ENCODE measurements around the gene CPT1A. TPM values are rescaled to one million over a fixed set of nuclear protein-coding genes. Genes with fewer than 3 reads are reported as not detected.

CPT1A gene
- polyA plus RNA-seq, 1 of the 3 experiments (the other 2 are of a cell fraction), result 31.2 TPM

DNA sequence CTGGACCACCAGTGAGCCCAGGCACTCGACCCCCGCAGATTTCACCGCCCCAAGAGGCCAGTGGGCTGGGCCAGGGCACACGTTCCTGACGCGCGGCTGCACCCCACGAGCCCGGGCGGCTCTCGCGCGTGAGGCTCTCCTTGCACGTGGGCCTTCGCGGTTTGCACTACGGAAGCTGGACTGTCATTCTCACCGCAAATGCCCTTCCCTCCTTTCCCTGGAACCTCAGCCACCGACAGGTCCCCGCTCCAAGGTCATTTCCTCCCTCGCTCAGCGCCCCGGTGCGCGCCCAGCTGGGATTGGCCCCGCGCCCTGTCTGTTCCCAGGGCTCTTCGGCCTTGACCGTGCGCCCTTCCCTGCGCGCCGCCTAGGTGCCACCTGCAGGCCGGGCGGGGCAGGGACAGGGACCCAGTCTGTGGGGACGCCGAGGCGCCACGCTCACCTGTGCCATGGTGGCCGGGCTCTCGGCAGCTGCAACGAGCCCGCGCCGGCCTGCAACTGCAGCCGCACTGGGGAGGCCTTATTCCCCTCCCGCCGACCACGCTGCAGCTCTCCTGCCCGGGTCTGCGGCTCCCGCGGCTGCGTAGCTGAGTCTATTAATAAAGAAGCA is 2.1 kb upstream of the CPT1A start:
- 92% methylated on average over 24 of the region's 54 CpGs for WGBS (ENCODE audit: low lambda C conversion rate)
- ChIA-PET CTCF (interaction anchor here (2.4 kb wide), 1 partner anchor 47 kb away, joined by 12 read pairs; no protein-coding TSS in a partner anchor), POLR2A (no interaction called here)
- Histone ChIP-seq H4K20me1 (ENCODE audit: insufficient read depth) (no peaks in the 10 kb centered on the region), H3K9me3 (no peaks in the 10 kb centered on the region), H3K9me2 (no peaks in the 10 kb centered on the region), H2AFZ (ENCODE audit: low read depth) (no peak overlapping the region), H3K4me1 (ENCODE audit: control insufficient read depth in 1 of 2, insufficient read depth in 2 of 2, low read depth in 1 of 2, low read length in 1 of 2) (peaks cover 11 to 12% of the 10 kb centered on the region in 2 experiments; a peak in 3 of 4 replicates), H3K9ac (no peak overlapping the region), H3K4me2 (no peak overlapping the region), H3K27me3 (ENCODE audit: insufficient read depth) (no peaks in the 10 kb centered on the region), H3K27ac (ENCODE audit: low read depth in 2 of 2, low read length in 1 of 2) (no peak overlapping the region), H3K4me3 (ENCODE audit: low read depth in 2 of 2, low read length in 1 of 2) (no peak overlapping the region), H3K36me3 (replicated peaks in 1 of 2; ENCODE audit: control insufficient read depth in 1 of 2, insufficient read depth in 2 of 2, low read length in 1 of 2) (no peaks in the 10 kb centered on the region), H3F3A (replicated peaks; ENCODE audit: insufficient read depth) (peaks cover 21% of the 10 kb centered on the region), H3K79me2 (ENCODE audit: insufficient read depth) (peaks cover 18% of the 10 kb centered on the region)
- TF ChIP-seq USF2 (IDR thresholded peaks at IDR 0.05; ENCODE audit: borderline replicate concordance, low read depth, low read length) (no peak), RAD21 (IDR thresholded peaks at IDR 0.05; ENCODE audit: low read length) (no peak), IRF3 (IDR thresholded peaks at IDR 0.05; ENCODE audit: low read depth, low read length) (no peak), YY1 (IDR thresholded peaks at IDR 0.05; ENCODE audit: low read depth) (no peak)
- no peak for DNase-seq

DNA sequence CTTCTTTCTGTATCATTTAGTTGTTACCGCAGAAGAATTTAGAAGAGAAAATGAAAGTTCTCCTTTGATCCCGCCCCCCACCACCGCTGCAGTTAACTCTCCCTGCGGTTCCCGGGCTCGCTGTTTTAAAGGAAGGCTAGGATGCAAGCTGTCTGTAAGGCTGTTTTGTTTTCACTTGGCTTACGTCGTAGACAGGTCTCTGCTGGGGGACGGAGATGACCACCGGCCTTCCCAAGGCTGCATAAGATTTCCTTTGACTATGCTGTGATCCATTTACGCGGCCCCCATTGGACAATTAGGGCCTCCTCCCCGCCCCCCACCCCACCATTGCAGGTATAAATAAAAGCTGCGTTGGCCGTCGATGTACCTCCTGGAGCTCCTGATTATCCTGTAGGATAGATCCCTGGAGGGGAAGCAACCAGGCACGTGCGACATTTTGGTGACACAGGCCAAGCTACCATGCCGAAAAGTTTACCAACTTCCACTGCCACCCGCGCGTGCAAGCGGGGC is 1.4 kb upstream of the CPT1A start:
- Histone ChIP-seq H3K36me3 (replicated peaks in 1 of 2; ENCODE audit: control insufficient read depth in 1 of 2, insufficient read depth in 2 of 2, low read length in 1 of 2) (no peaks in the 10 kb centered on the region), H3K4me3 (ENCODE audit: low read depth in 2 of 2, low read length in 1 of 2) (no peak overlapping the region), H3K9me2 (no peaks in the 10 kb centered on the region), H3F3A (replicated peaks; ENCODE audit: insufficient read depth) (peaks cover 28% of the 10 kb centered on the region), H2AFZ (ENCODE audit: low read depth) (no peak overlapping the region), H3K9ac (no peak overlapping the region), H4K20me1 (ENCODE audit: insufficient read depth) (no peaks in the 10 kb centered on the region), H3K9me3 (no peaks in the 10 kb centered on the region), H3K79me2 (ENCODE audit: insufficient read depth) (peaks cover 23% of the 10 kb centered on the region), H3K27ac (ENCODE audit: low read depth in 2 of 2, low read length in 1 of 2) (no peak overlapping the region), H3K4me1 (ENCODE audit: control insufficient read depth in 1 of 2, insufficient read depth in 2 of 2, low read depth in 1 of 2, low read length in 1 of 2) (peaks cover 18 to 19% of the 10 kb centered on the region in 2 experiments), H3K4me2 (no peak overlapping the region), H3K27me3 (ENCODE audit: insufficient read depth) (no peaks in the 10 kb centered on the region)
- POLR2A ChIA-PET, result no interaction called here
- no peak for DNase-seq
- 97% methylated on average over 23 of the region's 23 CpGs for WGBS (ENCODE audit: low lambda C conversion rate)
- CTCF ChIA-PET, result interaction anchor here (0.5 to 2.4 kb wide), 3 partner anchors 45 to 196 kb away, joined by 3 to 12 read pairs (median 3); no protein-coding TSS in a partner anchor
- TF ChIP-seq, protein P1, sequence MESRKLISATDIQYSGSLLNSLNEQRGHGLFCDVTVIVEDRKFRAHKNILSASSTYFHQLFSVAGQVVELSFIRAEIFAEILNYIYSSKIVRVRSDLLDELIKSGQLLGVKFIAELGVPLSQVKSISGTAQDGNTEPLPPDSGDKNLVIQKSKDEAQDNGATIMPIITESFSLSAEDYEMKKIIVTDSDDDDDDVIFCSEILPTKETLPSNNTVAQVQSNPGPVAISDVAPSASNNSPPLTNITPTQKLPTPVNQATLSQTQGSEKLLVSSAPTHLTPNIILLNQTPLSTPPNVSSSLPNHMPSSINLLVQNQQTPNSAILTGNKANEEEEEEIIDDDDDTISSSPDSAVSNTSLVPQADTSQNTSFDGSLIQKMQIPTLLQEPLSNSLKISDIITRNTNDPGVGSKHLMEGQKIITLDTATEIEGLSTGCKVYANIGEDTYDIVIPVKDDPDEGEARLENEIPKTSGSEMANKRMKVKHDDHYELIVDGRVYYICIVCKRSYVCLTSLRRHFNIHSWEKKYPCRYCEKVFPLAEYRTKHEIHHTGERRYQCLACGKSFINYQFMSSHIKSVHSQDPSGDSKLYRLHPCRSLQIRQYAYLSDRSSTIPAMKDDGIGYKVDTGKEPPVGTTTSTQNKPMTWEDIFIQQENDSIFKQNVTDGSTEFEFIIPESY (IDR thresholded peaks at IDR 0.05; ENCODE audit: borderline replicate concordance, low read depth), result no peak
- TF ChIP-seq EP300 (IDR thresholded peaks at IDR 0.05; ENCODE audit: borderline replicate concordance in 1 of 2, low read depth in 1 of 2, low read length in 1 of 2) (no peak), JUND (IDR thresholded peaks at IDR 0.05) (no peak), USF1 (IDR thresholded peaks at IDR 0.05; ENCODE audit: borderline replicate concordance, low read depth) (no peak), NFIC (IDR thresholded peaks at IDR 0.05; ENCODE audit: borderline replicate concordance) (no peak), SMC3 (IDR thresholded peaks at IDR 0.05; ENCODE audit: low read depth, low read length) (no peak), TAF1 (IDR thresholded peaks at IDR 0.05; ENCODE audit: borderline replicate concordance, low read depth, low read length) (no peak)
- TF ChIP-seq, protein P2, sequence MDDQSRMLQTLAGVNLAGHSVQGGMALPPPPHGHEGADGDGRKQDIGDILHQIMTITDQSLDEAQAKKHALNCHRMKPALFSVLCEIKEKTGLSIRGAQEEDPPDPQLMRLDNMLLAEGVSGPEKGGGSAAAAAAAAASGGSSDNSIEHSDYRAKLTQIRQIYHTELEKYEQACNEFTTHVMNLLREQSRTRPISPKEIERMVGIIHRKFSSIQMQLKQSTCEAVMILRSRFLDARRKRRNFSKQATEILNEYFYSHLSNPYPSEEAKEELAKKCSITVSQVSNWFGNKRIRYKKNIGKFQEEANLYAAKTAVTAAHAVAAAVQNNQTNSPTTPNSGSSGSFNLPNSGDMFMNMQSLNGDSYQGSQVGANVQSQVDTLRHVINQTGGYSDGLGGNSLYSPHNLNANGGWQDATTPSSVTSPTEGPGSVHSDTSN (IDR thresholded peaks at IDR 0.05), result no peak

Measured in SK-N-SH (cell line).